ENCODE results near the gene MYADML2.

MYADML2 gene

DNA sequence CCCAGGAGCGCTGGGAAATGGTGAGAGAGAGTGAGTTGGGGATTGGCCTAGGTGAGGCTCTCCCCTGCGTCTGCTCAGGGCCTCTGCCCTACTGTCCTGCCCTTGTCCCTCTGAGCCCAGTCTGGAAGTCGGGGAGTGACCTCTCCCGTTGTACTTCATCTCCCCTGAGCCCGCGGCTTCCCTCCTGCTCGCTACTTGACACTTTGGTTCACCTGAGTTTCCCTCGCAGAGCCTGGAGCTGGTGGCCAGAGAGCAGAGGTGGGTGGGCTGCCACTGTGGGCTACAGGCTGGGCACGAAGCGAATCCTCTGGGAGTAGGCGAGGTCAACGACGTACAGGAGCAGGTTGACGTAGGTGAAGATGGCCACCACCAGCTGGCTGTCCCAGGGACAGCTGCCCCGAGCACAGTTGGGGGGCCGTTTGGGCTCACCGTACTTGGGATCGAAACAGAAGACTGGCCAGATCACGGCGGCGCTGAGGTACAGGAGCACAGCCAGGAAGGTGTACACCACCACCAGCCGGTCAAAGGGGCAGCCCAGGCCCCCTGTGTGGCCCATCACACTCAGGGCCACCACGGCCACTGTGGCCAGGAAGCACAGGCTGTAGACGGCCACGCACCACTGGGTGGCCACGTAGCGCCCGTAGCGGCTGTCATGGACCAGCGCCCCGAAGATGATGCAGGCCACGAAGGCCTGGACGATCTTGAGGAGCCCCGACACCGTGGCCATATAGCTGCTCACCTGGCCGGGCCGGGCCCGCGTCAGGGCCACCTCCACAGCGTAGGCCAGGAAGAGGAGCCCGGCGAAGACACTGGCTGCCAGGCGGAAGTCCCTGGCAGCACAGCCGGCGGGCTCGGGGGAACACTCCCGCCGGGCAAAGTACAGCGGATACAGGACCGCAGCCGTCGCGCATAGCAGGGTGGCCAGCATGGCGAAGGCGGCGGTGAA is 6.2 kb downstream of the MYADML2 start:
- Mint-ChIP-seq H3K4me3 (no peak overlapping the region), H3K27ac (no peak overlapping the region), H3K36me3 (ENCODE audit: low read depth) (no peaks in the 10 kb centered on the region), H3K27me3 (ENCODE audit: low read depth) (no peaks in the 10 kb centered on the region), H3K9me3 (no peaks in the 10 kb centered on the region), H3K4me1 (ENCODE audit: low read depth) (peaks cover 8% of the 10 kb centered on the region)

DNA sequence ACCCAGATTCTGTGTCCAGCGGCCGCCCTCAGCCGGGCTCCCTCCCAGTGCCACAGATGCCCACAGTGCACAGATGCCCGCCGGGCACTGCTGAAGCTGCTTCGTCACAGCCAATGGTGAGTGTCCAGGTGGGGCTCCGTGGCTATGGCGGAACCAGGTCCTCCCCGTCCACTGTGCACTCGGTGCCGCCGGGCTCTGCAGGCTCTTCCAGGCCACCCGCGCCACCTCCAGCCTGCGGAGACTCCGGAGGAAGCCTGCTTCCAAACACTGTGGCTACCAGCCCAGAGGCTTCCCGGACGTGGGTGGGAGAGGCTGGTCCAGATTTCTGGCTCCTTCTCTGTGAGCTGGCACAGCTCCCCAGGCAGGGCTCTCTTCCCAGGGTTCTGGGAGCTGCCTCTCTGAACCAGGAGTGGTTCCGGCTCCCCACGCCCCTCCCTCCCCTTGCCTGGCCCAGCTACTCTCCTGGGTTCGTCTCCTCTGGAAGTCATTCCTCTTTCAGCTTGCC is 7.1 kb downstream of the MYADML2 start:
- H3K36me3 Mint-ChIP-seq (ENCODE audit: low read depth), result no peaks in the 10 kb centered on the region
- H3K4me3 Mint-ChIP-seq, result no peak overlapping the region
- no peaks in the 10 kb centered on the region for H3K27me3 Mint-ChIP-seq (ENCODE audit: low read depth)
- H3K9me3 Mint-ChIP-seq, result no peaks in the 10 kb centered on the region
- H3K4me1 Mint-ChIP-seq (ENCODE audit: low read depth), result peaks cover 11% of the 10 kb centered on the region
- no peak overlapping the region for H3K27ac Mint-ChIP-seq

DNA sequence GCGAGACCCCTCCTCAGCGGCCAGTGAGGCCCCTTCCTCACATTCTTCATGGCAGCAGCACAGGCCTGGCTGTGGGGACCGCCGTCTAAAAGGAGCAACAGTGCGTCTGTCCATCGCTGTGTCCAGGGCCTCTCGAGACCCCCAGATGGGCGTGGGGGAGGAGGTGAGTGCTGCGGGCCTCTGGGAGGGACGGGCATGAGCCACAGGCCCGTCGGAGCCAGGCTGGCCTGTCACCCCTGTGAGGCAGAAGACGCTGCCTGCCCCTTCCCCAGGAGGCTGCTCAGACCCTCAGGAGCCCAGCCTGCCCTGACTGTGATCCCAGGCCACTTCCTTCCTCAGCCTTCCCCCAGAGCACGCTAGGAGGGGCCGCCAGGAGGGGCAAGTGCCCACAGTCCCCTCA is 7.8 kb downstream of the MYADML2 start:
- Mint-ChIP-seq H3K4me1 (ENCODE audit: low read depth) (peaks cover 11% of the 10 kb centered on the region), H3K4me3 (no peak overlapping the region), H3K27me3 (ENCODE audit: low read depth) (no peaks in the 10 kb centered on the region), H3K27ac (no peak overlapping the region), H3K9me3 (no peaks in the 10 kb centered on the region), H3K36me3 (ENCODE audit: low read depth) (no peaks in the 10 kb centered on the region)

DNA sequence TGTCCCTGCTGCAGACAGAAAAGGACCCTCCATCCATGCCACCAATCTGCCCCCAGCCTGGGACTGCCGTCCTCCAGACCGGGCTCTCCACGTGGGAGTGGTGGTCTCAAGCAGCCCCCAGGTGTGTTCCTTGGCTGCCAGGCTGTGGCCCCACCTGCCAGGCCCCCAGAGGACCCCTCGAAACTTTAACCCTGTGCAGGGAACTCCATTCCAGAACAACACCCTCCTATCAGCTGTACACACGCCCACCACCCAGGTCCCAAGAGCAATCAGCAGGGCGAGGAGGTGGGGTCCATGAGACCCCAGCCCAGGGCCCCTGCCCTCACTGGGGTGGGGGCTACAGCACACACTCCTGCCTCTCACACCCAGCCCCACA is 11.3 kb downstream of the MYADML2 start:
- H3K9me3 Mint-ChIP-seq, result no peaks in the 10 kb centered on the region
- H3K36me3 Mint-ChIP-seq (ENCODE audit: low read depth), result peaks cover 4% of the 10 kb centered on the region
- H3K27me3 Mint-ChIP-seq (ENCODE audit: low read depth), result no peaks in the 10 kb centered on the region
- H3K4me1 Mint-ChIP-seq (ENCODE audit: low read depth), result peaks cover 13% of the 10 kb centered on the region
- H3K27ac Mint-ChIP-seq, result peak overlapping the region; percentile 72
- H3K4me3 Mint-ChIP-seq, result peak overlapping the region; percentile 54

DNA sequence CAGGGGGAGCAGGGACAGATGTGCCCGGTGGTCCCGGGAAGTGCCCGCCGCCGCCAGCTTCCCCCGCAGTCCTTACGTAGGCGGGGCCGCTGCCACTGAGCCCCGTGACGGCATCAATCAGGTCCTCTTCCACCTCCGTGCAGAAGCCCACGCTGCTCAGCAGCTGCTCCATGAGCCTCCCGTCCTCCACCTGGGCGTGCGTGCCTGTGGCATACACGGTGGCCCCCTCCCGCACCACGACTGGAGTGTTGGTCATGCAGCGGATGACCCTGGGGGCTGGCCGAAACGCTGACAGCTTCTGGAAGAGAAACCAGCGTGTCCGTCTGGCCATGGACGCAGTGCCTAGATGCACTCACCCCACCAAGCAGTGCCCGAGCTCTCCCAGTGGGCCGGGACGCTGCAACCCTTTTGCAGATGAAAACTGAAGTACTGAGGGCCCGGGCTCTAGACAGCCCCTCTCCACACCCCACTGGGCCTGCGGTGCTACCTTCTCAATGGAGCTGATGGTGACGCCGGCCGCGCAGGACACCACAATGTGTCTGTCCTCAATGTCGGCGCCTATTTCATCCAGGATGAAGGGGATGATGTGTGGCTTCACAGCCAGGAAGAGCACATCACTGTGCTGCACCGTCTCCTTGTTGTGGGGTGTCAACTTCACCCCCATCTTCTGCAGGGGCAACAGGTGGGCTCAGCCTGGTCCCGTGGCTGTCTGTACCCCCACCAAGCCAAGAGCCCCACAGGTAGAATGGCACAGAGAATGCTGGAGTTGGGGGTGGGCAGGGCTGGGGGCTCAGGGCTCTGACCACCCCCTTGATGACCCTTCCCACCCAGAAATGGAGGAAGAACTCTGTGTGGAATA is 12.0 kb downstream of the MYADML2 start:
- H3K27me3 Mint-ChIP-seq (ENCODE audit: low read depth), result no peaks in the 10 kb centered on the region
- H3K27ac Mint-ChIP-seq, result no peak overlapping the region
- H3K36me3 Mint-ChIP-seq (ENCODE audit: low read depth), result peaks cover 4% of the 10 kb centered on the region
- peaks cover 13% of the 10 kb centered on the region for H3K4me1 Mint-ChIP-seq (ENCODE audit: low read depth)
- no peak overlapping the region for H3K4me3 Mint-ChIP-seq
- H3K9me3 Mint-ChIP-seq, result no peaks in the 10 kb centered on the region

DNA sequence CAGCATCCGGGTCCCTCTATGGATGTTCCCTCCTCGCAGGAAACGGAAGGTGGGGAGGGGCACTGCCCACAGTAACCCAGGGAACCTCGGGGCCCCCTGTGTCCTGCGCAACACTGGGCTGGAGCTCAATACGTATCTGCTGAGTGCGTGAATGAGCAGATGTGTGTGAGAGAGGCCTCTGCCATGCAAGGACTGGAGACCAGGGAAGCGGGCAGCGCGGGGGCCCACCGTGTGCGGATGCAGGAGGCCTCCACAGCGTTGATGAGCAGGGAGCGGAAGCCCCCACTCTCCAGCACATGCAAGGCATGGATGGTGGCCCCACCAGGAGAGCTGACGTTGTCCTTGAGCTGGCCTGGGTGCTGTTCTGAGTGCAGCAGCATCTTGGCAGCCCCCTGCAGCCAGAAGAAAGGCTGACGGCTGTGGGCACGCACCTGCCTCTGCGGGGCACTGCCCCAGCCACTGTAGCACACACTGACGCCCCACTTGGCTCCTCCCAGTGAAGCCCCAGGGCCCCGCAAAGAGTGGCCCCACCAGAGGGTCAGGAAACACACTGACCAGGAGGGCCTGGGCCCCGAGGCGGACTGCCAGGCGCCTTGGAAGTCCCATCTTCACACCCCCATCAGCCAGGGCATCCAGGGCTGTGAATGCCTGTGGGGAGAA is 12.8 kb downstream of the MYADML2 start:
- Mint-ChIP-seq H3K9me3 (no peaks in the 10 kb centered on the region), H3K27ac (no peak overlapping the region), H3K4me1 (ENCODE audit: low read depth) (peaks cover 13% of the 10 kb centered on the region), H3K4me3 (peak overlapping the region; percentile 31), H3K36me3 (ENCODE audit: low read depth) (peaks cover 4% of the 10 kb centered on the region), H3K27me3 (ENCODE audit: low read depth) (no peaks in the 10 kb centered on the region)

DNA sequence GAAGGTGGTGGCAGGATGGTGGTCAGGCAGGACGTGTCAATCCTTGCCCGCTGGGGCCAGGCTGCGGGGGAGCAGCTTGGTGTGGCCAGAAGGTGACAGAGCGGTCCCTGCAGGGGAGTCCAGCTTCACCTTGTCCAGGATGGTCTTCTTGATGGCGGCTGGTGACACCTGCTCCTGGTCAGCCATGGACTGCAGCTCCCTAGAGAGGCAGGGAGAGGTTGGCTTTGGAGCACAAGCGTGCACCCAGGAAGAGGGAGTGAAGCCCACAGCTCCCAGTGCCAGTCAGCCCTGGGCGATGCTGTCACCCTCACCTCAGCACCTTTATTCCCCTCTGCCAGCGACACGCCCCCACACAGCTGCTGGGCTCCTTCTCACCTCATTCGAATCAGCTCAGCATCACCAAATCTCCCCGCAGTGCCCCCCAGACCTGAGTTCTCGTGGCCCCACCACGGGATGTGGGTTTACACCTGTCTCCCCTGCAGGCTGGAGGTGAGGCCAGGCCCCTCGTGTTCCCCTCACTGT is 13.8 kb downstream of the MYADML2 start:
- no peak overlapping the region for H3K27ac Mint-ChIP-seq
- H3K4me3 Mint-ChIP-seq, result no peak overlapping the region

DNA sequence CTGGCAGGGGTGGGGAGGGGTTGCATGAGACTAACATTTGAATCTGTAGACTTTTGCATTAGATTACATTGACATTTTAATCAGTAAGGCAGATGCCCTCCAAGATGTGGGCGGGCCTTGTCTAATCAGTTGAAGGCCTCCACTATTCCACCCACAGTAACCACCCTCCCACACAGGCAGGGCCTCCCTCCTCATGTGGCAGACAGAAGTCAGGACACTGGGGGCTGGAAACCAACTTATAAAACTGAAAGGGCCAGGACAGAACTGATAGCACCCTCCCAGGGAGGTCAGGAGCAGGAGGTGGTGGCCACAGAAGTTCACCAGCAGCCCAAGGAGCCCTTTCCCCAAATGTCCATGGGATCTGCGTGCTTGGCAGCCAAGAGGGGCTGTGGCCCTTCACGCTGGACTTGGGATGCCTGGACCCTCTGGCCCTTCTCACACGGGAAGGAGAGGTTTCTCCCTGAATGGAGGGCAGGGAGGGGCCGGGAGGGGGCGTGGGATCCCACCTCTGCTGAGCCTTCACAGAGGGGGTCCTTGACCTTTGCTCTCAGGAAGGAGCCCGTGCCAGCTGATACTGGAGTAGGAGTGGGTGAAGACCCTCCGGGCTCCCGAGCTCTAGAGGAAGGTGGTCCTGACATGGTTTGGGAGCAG is 14.6 kb downstream of the MYADML2 start:
- Mint-ChIP-seq H3K27me3 (ENCODE audit: low read depth) (no peaks in the 10 kb centered on the region), H3K27ac (no peak overlapping the region), H3K4me1 (ENCODE audit: low read depth) (peaks cover 7% of the 10 kb centered on the region), H3K9me3 (no peaks in the 10 kb centered on the region), H3K4me3 (no peak overlapping the region), H3K36me3 (ENCODE audit: low read depth) (peaks cover 4% of the 10 kb centered on the region)

More for the DNA sequence above, 13.8 kb downstream of the MYADML2 start:
- Mint-ChIP-seq H3K36me3 (ENCODE audit: low read depth) (peaks cover 4% of the 10 kb centered on the region), H3K27me3 (ENCODE audit: low read depth) (no peaks in the 10 kb centered on the region), H3K9me3 (no peaks in the 10 kb centered on the region), H3K4me1 (ENCODE audit: low read depth) (peaks cover 12% of the 10 kb centered on the region)

DNA sequence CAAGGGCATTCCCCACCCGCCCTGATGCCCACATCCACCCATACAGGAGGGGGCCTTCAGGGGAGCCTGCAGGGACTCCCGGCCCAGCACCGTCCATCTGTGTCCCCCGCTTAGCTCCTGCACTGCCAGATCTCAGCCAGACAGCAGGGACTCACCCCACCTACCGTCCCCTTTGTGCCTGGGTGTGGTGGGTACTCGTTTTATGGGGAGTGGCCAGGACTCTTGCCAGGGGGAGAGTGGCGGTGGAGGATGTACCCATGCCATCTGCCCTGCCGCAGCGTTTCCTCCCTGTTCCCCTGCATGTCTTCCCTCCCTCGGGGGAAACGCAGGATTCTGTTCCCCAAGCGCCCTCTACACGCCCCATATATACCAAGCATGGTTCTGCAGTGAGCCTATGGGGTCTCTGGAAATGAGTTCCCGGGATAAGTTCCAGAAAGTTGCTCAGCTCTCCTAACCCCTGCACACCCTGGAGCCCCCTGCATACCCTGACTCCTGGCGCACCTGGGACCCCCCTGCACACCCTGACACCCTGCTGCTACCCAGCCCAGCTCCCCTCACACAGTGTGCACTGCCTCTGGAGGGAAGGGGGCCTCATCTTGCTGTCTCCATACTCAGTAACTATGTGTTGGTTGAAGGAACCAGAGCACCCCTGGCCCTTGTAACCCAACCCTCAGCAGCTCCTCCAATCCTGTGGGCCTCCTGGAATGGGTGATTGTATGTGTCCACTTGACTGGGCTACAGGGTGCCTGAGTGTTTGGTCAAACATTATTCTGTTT is 15.3 kb downstream of the MYADML2 start:
- no peaks in the 10 kb centered on the region for H3K9me3 Mint-ChIP-seq
- H3K27me3 Mint-ChIP-seq (ENCODE audit: low read depth), result no peaks in the 10 kb centered on the region
- H3K36me3 Mint-ChIP-seq (ENCODE audit: low read depth), result peaks cover 4% of the 10 kb centered on the region
- no peak overlapping the region for H3K27ac Mint-ChIP-seq
- no peak overlapping the region for H3K4me3 Mint-ChIP-seq
- H3K4me1 Mint-ChIP-seq (ENCODE audit: low read depth), result peaks cover 7% of the 10 kb centered on the region

DNA sequence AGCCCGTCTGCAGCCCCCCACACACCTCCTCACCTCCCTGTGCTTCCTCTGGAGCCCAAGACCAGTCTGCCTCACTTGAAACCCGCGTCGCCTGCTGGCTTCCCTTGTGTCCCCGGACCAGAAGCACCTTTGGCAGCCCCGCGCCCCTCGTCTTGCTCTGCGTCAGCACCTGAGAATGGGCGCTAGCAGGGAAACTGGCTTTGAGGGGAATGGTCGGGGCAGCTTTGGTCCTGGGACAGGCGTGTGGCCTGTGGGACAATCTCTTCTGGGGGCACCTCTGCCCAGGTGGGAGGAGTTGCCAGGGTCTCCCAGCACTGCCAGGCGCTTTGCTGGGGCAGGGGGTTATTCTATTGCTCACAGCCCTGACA is 15.9 kb downstream of the MYADML2 start:
- Mint-ChIP-seq H3K9me3 (no peaks in the 10 kb centered on the region), H3K27ac (peak overlapping the region; percentile 22), H3K27me3 (ENCODE audit: low read depth) (no peaks in the 10 kb centered on the region), H3K4me3 (peak overlapping the region; percentile 5), H3K36me3 (ENCODE audit: low read depth) (peaks cover 4% of the 10 kb centered on the region), H3K4me1 (ENCODE audit: low read depth) (peaks cover 11% of the 10 kb centered on the region)

DNA sequence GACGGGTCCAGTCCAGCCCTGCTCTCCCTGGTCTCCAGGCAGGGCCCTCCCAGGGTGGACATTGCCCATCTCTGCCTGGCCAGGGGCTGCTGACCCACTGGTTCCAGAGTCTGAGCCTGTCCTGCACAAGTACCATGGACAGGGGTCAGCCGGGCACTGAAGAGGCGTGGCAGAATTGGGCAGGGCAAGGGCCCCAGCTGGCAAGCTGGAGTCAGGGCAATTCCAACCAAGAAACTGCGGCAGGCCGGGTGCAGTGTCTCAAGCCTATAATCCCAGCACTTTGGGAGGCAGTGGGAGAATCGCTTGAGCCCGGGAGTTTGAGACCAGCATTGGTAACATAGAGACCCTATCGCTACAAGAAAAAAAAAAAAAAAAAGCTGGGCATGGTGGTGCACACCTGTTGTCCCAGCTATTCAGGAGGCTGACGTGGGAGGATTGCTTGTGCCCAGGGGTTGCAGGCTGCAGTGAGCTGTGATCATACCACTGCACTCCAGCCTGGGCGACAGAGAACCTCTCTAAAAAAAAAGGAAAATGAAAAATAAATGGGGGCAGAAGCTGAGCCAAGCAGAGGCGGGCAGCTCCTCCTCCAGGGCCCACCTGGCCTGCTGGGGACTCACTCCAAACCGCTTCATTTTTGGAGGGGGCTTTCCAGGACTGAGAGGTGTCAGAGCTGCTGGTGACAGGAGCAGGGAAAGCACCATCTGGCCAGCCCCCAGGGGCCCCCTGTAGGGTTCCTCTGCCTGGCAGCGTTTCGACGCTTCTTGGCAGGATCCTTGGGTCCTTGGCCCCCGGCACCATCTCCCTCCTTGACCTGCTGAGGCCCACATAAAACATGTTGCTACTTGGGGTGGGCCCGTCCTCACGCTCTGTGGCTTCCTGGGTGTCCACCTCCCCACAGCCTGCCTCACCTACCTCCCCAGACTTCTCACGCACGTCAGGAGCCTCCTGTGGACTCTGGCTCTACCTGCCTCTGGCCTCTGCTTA is 16.6 kb downstream of the MYADML2 start:
- H3K36me3 Mint-ChIP-seq (ENCODE audit: low read depth), result peaks cover 4% of the 10 kb centered on the region
- no peaks in the 10 kb centered on the region for H3K27me3 Mint-ChIP-seq (ENCODE audit: low read depth)
- no peak overlapping the region for H3K27ac Mint-ChIP-seq
- no peaks in the 10 kb centered on the region for H3K9me3 Mint-ChIP-seq
- no peak overlapping the region for H3K4me3 Mint-ChIP-seq
- peaks cover 10% of the 10 kb centered on the region for H3K4me1 Mint-ChIP-seq (ENCODE audit: low read depth)

DNA sequence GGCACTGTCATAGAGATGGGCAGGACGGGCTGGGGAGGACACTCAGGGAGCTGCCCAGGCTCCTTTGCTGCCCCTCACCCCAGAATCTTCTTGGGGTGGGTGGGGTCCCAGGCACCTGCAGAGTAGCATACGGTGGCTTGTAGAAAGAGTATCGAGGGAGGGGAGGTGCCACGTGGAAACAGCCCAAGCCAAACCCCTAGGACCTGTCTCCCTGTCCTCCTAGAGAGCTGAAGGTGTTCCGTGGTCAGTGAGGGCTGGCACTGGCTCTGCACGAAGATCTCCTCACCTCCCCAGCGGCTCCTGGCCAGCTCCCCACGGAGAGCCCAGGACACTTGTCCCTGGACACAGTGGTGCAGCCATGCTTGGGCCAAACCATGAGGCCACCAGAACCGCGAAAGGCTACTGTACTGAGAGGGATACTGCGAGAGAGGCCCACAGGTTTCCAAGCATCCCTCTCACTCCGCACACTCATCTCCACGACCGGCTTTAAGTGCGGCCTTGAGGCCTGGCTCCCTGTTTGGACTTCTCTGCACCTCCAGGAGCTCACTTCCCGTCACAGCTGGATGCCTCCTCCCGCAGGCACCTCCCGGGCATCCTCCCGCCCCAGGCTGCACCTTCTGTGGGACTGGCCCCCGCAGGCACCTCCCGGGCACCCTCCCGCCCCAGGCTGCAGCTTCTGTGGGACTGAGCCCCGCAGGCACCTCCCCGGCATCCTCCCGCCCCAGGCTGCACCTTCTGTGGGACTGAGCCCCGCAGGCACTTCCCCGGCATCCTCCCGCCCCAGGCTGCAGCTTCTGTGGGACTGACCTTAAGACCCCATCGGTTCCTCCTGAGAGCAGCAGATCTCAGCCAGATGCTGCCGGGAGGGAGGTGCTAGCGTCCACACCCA is 17.5 kb downstream of the MYADML2 start:
- no peaks in the 10 kb centered on the region for H3K27me3 Mint-ChIP-seq (ENCODE audit: low read depth)
- no peaks in the 10 kb centered on the region for H3K9me3 Mint-ChIP-seq

More for the DNA sequence above, 17.5 kb downstream of the MYADML2 start:
- peaks cover 13% of the 10 kb centered on the region for H3K4me1 Mint-ChIP-seq (ENCODE audit: low read depth)
- peak overlapping the region; percentile 62 for H3K4me3 Mint-ChIP-seq
- peaks cover 4% of the 10 kb centered on the region for H3K36me3 Mint-ChIP-seq (ENCODE audit: low read depth)
- no peak overlapping the region for H3K27ac Mint-ChIP-seq
